ENCODE results near the gene GFRA1.

GFRA1 gene

DNA sequence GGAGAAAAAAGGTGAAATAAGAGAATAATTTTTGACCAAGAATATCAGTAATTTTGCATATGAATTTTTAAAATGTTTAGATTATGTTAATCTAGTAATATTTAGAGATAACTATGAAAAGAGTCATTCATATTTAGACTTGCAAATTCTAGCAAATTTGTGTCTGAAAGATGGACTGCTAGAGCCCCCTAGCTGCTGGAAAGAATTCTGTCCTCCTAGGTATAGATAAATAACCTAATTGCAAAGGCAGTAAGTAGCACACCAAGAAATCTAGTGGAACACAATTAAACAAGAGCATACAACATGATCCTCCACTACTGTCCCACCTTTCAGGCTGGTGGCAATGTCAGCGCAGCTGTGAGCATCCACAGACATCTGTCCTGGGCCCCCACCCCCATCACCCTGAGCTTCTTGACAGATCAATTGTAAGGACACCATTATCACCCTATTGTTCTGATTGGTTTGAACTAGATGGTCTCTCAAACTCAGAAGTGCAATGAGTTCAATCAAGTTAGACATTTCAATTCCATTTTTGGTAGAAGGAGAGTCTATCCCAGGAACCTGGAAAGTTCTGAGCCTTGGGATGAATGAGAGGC lies 15.0 kb upstream of the GFRA1 start:
- TF ChIP-seq, protein P1, sequence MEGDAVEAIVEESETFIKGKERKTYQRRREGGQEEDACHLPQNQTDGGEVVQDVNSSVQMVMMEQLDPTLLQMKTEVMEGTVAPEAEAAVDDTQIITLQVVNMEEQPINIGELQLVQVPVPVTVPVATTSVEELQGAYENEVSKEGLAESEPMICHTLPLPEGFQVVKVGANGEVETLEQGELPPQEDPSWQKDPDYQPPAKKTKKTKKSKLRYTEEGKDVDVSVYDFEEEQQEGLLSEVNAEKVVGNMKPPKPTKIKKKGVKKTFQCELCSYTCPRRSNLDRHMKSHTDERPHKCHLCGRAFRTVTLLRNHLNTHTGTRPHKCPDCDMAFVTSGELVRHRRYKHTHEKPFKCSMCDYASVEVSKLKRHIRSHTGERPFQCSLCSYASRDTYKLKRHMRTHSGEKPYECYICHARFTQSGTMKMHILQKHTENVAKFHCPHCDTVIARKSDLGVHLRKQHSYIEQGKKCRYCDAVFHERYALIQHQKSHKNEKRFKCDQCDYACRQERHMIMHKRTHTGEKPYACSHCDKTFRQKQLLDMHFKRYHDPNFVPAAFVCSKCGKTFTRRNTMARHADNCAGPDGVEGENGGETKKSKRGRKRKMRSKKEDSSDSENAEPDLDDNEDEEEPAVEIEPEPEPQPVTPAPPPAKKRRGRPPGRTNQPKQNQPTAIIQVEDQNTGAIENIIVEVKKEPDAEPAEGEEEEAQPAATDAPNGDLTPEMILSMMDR (IDR thresholded peaks at IDR 0.05; ENCODE audit: low read depth, low read length): peak; percentile 67; the same call in 1 of the 2 replicates
- H3K4me3 ChIP-seq (ENCODE audit: low read depth, low read length): no peak overlapping the region

GRCh38 chr10:116286626-116287200 lies 13.7 kb upstream of the GFRA1 start:
- H3K4me3 ChIP-seq (ENCODE audit: low read depth, low read length): no peak overlapping the region
- TF ChIP-seq, protein P1 (IDR thresholded peaks at IDR 0.05; ENCODE audit: low read depth, low read length): no peak

DNA sequence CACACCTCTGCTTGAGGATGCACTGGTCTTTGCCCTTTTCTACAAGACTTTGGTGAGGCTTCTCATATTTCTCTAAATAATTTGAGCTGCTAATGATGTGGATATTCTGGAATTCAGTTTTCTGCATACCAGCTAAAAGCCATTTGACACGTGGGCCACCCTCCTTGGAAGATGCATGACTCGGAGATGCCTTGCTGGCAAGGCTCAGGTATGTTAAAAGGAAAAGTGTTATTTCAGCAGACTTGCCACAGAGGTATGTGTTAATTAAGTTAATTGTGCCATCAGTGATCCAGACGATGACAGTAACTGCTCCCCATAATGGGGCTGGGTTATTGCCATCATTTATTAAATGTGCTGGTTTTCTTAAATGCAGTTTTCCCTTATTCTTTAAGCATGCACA lies 8.8 kb upstream of the GFRA1 start:
- TF ChIP-seq, protein P1 (IDR thresholded peaks at IDR 0.05; ENCODE audit: low read depth, low read length): no peak
- no peak overlapping the region for H3K4me3 ChIP-seq (ENCODE audit: low read depth, low read length)

GRCh38 chr10:116278846-116279245 lies 5.8 kb upstream of the GFRA1 start:
- TF ChIP-seq, protein P1 (IDR thresholded peaks at IDR 0.05; ENCODE audit: low read depth, low read length): no peak
- no peak overlapping the region for H3K4me3 ChIP-seq (ENCODE audit: low read depth, low read length)

GRCh38 chr10:116276981-116277380 lies 4.0 kb upstream of the GFRA1 start:
- no peak overlapping the region for H3K4me3 ChIP-seq (ENCODE audit: low read depth, low read length)
- TF ChIP-seq, protein P1 (IDR thresholded peaks at IDR 0.05; ENCODE audit: low read depth, low read length): no peak

GRCh38 chr10:116274064-116274904 lies 1.3 kb upstream of the GFRA1 start:
- TF ChIP-seq, protein P1 (IDR thresholded peaks at IDR 0.05; ENCODE audit: low read depth, low read length): no peak
- peak overlapping the region; percentile 83 for H3K4me3 ChIP-seq (ENCODE audit: low read depth, low read length)
